NCI-H1436 (cell line): ENCODE measurements around the gene TP73.
"Not testable (repeated sequence)": the region's sequence is repeated elsewhere in the genome, so short reads cannot be mapped to it uniquely, and the experiment has no call there.

Experiments used
- DNase-seq: peaks from one replicate; lab custom pipeline; 2025; lab: John Stamatoyannopoulos, UW

TP73 gene

DNA sequence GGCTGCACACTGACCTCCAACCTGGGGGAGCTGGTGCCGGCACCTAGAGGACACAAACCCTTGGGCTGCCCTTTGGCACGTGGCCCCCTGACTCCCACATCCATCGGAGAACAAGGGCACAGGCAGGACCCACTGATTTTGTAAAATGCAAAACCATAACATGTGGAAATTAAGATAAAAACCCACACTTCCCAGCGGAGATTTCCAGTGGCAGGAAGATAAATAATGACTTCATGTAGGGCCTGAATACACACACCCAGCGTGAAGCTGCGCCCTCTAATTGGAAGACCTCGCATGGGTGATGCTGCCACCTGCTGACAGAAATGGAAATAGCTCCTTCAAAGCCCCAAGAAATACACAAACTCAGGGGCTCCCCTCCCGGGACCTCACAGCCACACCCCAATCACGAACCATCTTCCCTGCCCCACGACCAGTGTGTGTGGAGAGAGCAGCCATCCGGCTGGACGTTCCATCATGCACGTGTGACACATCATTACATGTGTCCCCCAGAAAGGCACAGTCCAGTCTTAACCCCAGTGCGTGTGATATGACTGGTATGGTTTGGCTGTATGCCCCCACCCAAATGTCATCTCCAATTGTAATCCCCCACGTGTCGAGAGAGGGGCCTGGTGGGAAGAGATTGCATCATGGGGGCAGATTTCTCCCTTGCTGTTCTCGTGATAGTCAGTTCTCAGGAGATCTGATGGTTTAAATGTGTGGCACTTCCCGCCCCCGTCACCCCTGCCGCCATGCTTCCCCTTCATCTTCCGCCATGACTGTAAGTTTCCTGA is 33.2 kb upstream of the TP73 start:
- peak; percentile 75 for DNase-seq

- DNase-seq, result no peak
Measured at GRCh38 chr1:3620708-3621107, 31.6 kb upstream of the TP73 start.

DNA sequence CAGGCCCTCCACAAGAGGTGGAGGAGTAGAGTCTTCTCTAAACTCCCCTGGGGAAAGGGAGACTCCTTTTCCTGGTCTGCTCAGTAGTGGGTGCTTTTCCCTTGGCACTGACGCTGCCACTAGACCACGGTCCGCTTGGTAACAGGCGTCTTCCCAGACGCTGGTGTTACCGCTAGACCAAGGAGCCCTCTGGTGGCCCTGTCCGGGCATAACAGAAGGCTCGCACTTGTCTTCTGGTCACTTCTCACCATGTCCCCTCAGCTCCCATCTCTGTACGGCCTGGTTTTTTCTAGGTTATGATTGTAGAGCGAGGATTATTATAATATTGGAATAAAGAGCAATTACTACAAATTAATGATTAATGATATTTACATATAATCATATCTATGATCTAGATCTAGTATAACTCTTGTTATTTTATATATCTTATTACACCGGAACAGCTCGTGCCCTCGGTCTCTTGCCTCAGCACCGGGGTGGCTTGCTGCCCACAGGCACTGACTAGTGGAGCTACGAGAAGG is 31.1 kb upstream of the TP73 start:
- not testable (repeated sequence) for DNase-seq

GRCh38 chr1:3622102-3622501 is 30.2 kb upstream of the TP73 start:
- not testable (repeated sequence) for DNase-seq

DNA sequence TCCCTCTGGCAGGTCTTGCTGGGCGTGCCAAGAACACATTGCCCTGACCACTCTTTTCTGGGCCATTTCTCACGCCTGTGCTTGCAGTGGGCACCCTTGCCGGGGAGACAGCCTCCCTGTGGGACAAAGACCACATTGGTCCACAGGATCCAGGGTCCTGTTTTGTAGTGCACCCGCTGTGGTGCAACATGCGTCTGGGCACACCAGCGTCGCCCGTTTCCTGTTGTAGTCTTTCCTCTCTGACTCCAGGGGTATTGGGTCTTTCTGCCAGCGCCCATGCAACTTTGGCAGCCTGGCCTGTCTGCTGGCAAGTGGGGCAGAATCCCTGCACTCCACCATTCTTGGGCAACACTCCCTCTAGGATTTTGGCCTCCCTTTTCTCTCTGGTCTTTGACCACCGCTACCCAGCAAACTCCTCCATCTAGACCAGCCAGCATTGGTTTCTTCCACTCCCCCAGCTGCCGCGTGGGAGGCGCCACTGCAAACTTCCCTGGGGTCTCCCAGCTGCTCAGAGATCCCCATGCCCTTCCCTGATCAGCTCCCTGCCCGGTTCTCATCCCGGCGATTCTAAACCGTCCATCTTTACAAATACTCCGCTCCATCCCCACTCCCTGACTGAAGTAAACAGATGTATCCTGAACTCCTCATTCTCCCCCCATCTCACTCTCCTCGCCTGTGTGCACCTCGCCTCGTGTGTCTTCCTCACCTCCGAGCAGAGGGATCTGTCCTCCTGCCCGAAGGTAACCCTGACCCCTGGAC is 28.7 kb upstream of the TP73 start:
- DNase-seq, result no peak

DNA sequence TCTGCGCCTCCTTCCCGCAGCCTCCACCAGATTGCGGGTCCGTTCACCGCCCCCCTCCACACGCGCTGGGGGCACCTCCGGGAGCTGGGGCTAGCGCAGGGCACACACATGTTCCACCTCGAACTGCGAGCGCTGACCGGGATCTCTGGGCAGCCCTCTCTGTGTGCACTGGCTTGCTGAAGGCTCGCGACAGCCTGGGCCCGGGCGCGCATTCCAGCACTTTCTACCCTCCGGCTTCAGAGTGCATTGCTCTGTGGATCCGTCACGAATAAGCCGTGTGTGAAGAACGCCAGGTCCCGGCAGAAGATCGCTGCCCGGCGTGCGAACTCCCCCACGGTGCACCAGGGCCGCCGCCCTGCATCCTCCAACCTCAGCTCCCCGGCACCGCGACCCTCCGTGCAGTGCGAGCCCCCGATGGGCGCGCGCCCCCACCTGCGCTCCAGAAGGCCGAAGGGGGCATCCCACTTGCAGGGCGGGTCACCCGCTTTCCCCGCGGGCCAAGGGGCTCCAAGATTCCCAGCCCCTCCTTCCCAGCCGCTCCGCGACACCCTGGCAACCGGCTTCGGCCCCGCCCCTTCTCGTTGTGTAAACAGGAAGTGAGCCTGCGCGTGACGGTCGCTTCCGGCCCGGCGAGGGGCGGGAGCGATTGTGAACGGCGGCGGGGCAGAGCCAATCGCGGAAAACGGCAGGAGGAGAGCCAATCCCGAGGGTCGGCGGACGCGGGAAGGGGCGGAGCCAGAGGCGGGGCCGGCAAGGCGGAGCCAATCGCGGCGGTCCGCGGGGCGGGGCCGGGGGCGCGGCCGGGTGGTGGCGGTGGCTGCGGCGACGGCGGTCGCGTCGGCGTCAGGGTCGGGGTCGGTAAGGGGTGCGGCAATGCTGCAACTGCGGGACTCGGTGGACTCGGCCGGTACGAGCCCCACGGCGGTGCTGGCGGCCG is 27.8 kb upstream of the TP73 start, which contains the start of gene TPRG1L:
TPRG1L (plus strand) TSS at position 816 of the 937 bp plus-strand sequence; CDS start at position 874, 58 bp downstream.
- peak; percentile 96 for DNase-seq

- no peak for DNase-seq
Measured at GRCh38 chr1:3625151-3625907, 27.0 kb upstream of the TP73 start.

GRCh38 chr1:3626025-3626424 is 26.3 kb upstream of the TP73 start:
- no peak for DNase-seq

- DNase-seq, result no peak
Measured at GRCh38 chr1:3627515-3628253, 24.6 kb upstream of the TP73 start.

GRCh38 chr1:3628445-3628844 is 23.9 kb upstream of the TP73 start:
- DNase-seq, result no peak

- no peak for DNase-seq
Measured at GRCh38 chr1:3629561-3630160, 22.7 kb upstream of the TP73 start.

DNA sequence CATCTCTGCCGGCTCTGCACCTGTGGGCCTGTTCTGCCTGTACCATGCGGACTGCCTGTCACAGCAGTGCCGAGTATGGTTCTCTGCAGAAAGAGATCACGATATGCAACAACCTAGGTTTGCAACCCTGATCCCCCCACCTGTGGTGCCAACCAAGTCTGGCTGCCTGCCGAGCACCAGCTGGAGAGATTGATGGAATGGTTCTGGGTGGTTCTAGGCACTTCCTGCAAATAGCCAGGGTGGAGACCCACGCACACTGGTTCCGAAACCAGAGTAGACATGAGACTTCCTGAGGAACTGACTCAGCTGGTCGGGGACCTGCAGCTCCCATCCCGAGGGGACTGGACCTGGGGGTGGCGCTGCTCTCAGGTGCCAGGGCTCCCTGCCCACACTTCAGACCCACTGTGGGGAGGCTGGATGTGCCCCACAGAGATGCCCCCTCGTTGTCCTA is 22.1 kb upstream of the TP73 start:
- no peak for DNase-seq

- no peak for DNase-seq
Measured at GRCh38 chr1:3630914-3631313, 21.4 kb upstream of the TP73 start.

GRCh38 chr1:3631320-3632260 is 20.7 kb upstream of the TP73 start:
- no peak for DNase-seq

- no peak for DNase-seq
Measured at GRCh38 chr1:3632298-3632697, 20.0 kb upstream of the TP73 start.

DNA sequence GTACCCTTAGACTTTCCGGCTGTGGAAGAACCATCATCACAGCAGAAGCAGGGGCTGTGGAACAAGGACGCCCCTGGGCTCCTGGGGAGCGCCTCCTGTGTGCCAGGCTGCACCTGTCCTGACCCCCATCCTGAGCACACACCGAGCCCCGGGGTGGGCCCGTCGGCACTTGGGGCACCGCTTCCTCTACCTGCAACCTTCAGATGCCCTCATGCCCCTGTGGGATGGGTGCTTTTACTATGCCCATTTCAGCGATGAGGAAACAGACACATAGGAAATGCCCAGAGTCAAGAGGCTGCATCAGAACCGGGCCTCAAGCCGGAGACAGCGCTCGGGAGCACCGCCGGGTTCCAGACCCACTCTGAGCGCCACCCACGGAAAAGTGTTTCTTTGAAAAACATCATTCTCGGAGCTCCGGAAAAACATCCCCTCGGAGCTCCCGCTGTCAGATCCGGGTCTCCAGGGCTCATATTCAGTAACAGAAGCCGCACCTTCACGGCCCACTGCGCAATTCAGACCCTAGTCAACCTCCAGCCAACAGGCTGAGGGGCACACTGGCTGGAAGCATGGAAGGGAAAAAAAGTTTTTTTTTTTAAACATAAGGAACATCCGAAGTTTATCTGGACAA is 19.5 kb upstream of the TP73 start:
- no peak for DNase-seq

DNA sequence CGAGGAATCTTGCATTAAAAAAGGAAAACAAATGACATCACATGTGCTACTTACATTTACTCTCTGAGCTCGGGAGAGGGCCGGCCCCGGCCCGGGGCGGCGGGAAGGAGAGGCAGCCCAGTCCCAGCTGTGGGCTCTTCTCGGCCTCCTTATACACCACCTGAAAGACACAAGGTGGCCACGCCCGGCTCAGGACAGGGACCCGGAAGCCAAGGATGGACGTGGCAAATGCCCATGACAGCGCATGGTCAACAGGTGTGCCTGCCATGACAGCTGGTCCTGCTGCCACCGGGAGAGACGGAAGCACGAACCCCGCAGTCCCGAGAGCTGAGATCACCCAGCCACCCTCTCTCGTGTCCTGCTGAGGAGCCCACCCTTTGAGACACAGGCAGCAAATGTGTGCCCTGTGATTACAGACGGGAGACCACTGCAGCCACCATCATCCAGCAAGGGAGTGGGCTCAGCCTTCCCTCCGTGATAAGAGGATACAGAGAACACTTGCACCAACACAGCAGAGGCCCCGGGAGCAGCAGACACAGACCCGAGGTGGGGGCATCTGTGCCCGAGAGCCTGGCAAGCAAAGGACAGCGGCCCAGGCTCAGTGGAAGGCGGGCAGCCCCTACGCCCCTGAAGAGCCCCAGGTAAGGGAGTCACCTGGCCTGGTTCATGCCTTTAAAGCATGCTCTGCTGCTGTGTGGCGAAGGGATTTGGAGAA is 18.8 kb upstream of the TP73 start:
- no peak for DNase-seq
